K562 (cell line): ENCODE measurements around the gene NAE1. TPM values are rescaled to one million over a fixed set of nuclear protein-coding genes. Genes with fewer than 3 reads are reported as not detected.

ENCODE experiments used
- E2F1 ChIP-seq: sonication (generic); formaldehyde crosslinking; IDR thresholded peaks from 2 replicates; pipeline ENCODE4 v1.8.1; 2023; ENCODE audit warnings: mild to moderate bottlenecking, missing genetic modification reagents, moderate library complexity
- HES1 ChIP-seq: fragments of 450-650 bp; IDR thresholded peaks from 2 replicates; pipeline ENCODE4 v1.6.1; 2016; ENCODE audit warnings: low read depth, mild to moderate bottlenecking, moderate library complexity
- TCF3 ChIP-seq: sonication (generic); formaldehyde crosslinking; IDR thresholded peaks from 2 replicates; pipeline ENCODE4 v1.4.0; 2020; ENCODE audit warnings: mild to moderate bottlenecking, missing genetic modification reagents
- ZBED1 ChIP-seq: IDR thresholded peaks from 2 replicates; pipeline ENCODE4 v1.6.1; 2014
- ZKSCAN3 ChIP-seq: fragments of 250-450 bp; sonication (Bioruptor Pico); IDR thresholded peaks from 2 replicates; pipeline ENCODE4 v1.4.0; 2020
- ZNF316 ChIP-seq: fragments of 450-650 bp; IDR thresholded peaks from 2 replicates; pipeline ENCODE4 v1.6.1; 2016
- polyA plus RNA-seq, 8 experiments: library from polyadenylated mRNA; depleted of rRNA in 4 of 8; stranded (reverse) in 5 of 8; unstranded in 3 of 8; fragments of >200 nt; fragmentation: Nextera tagmentation in 2 of 8; fragmentation: Illumina TruSeq in 1 of 8; extraction: Ambion mirVana in 2 of 8; extraction: Trizol in 1 of 8; gene quantifications; 2 replicates each; pipeline versions ENCODE4 v1.2.1 to v1.2.3, GENCODE V29; 2011 to 2014; ENCODE audit warnings: inconsistent platforms in 1 of 8, missing spikeins in 1 of 8
- total RNA-seq, 7 experiments: library from RNA; depleted of rRNA in 6 of 7; stranded (reverse); fragments of >200 nt in 6 of 7; fragmentation: Illumina TruSeq in 2 of 7; extraction: Trizol in 2 of 7; gene quantifications; 2 replicates each; pipeline versions ENCODE4 v1.2.1 to v1.2.3, GENCODE V29; 2011 to 2021; ENCODE audit warnings: low replicate concordance in 1 of 7
- TF ChIP-seq, protein P1 (sequence below): fragments of 450-650 bp; formaldehyde crosslinking; IDR thresholded peaks from 2 replicates; pipeline ENCODE4 v1.4.0; 2020; ENCODE audit warnings: mild to moderate bottlenecking
- TF ChIP-seq, protein P2 (sequence below): fragments of 450-650 bp; IDR thresholded peaks from 2 replicates; pipeline ENCODE4 v1.7.1; 2018; ENCODE audit warnings: mild to moderate bottlenecking, low read depth; ENCODE audit not compliant: partially characterized antibody
- TF ChIP-seq, protein P3 (sequence below): sonication (generic); formaldehyde crosslinking; IDR thresholded peaks from 2 replicates; pipeline ENCODE4 v1.9.0; 2022; ENCODE audit warnings: mild to moderate bottlenecking, missing genetic modification reagents

NAE1 gene
- total and polyA plus RNA-seq, 9 of the 15 experiments (the other 6 are each of a cell fraction or from before 2014, with no cell fraction given): 165 to 294 (median 230) TPM

- TF ChIP-seq, protein P1, sequence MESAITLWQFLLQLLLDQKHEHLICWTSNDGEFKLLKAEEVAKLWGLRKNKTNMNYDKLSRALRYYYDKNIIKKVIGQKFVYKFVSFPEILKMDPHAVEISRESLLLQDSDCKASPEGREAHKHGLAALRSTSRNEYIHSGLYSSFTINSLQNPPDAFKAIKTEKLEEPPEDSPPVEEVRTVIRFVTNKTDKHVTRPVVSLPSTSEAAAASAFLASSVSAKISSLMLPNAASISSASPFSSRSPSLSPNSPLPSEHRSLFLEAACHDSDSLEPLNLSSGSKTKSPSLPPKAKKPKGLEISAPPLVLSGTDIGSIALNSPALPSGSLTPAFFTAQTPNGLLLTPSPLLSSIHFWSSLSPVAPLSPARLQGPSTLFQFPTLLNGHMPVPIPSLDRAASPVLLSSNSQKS: no peak
- TF ChIP-seq E2F1 (CRISPR knock-in tag) (0 out of 2 replicates have a peak, but pooled peaks have one; percentile 52), TCF3 (CRISPR knock-in tag) (no peak), ZBED1 (no peak), ZNF316 (no peak), ZKSCAN3 (CRISPR knock-in tag) (no peak), HES1 (no peak)
- TF ChIP-seq, protein P2, sequence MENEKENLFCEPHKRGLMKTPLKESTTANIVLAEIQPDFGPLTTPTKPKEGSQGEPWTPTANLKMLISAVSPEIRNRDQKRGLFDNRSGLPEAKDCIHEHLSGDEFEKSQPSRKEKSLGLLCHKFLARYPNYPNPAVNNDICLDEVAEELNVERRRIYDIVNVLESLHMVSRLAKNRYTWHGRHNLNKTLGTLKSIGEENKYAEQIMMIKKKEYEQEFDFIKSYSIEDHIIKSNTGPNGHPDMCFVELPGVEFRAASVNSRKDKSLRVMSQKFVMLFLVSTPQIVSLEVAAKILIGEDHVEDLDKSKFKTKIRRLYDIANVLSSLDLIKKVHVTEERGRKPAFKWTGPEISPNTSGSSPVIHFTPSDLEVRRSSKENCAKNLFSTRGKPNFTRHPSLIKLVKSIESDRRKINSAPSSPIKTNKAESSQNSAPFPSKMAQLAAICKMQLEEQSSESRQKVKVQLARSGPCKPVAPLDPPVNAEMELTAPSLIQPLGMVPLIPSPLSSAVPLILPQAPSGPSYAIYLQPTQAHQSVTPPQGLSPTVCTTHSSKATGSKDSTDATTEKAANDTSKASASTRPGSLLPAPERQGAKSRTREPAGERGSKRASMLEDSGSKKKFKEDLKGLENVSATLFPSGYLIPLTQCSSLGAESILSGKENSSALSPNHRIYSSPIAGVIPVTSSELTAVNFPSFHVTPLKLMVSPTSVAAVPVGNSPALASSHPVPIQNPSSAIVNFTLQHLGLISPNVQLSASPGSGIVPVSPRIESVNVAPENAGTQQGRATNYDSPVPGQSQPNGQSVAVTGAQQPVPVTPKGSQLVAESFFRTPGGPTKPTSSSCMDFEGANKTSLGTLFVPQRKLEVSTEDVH: no peak
- TF ChIP-seq, protein P3, sequence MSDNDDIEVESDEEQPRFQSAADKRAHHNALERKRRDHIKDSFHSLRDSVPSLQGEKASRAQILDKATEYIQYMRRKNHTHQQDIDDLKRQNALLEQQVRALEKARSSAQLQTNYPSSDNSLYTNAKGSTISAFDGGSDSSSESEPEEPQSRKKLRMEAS (CRISPR knock-in tag): peak; percentile 69
These were observed at the start of gene NAE1 (continued) for GRCh38 chr16:66830422-66831404.
